GM18511 (cell line): Measurements from ENCODE around the gene METTL17.
"Not testable (repeated sequence)": the region's sequence is repeated elsewhere in the genome, so short reads cannot be mapped to it uniquely, and the experiment has no call there.

ENCODE experiments used
- ATAC-seq: cut with Tn5 transposase; IDR thresholded peaks from one replicate; pipeline ENCODE4 v1.9.1; 2021; ENCODE audit warnings: mild to moderate bottlenecking, moderate library complexity; ENCODE audit not compliant: unreplicated experiment

Gene METTL17

DNA sequence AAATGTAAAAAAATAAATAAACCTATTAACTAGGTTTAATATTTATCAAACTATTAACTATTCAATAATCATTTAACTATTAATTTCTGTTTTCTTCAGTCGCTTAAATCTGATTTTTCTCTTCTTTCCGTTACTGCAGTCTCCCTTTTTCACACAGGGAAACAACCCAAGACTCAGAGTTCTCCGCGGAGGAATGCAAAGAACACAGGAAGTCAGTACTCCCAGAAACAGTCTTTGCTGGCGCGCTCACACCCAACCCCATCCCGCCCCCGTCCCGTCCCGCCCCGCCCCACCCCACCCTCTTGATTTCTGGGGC lies 351 bp upstream of the METTL17 start:
- no peak for ATAC-seq

- no peak for ATAC-seq
These were observed 6.7 kb downstream of the METTL17 start for GRCh38 chr14:20996521-20996920.

DNA sequence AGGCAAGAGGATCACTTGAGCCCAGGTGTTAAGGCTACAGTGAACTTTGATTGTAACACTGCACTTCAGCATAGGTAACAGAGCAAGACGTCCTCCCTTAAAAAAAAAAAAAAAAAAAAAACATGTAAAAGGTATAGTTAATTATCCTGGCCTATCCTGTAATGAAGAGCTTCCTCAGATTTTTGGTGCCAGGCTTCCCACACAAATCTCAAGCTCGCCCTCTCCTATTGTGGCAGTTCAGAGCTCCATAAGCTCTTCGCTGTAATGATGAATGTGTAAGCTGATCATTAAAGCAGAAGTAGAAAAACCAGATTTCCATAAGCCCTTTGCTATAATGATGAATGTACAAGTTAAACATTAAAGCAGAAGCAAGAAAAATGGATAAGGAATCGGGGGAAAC lies 7.3 kb downstream of the METTL17 start:
- no peak for ATAC-seq

DNA sequence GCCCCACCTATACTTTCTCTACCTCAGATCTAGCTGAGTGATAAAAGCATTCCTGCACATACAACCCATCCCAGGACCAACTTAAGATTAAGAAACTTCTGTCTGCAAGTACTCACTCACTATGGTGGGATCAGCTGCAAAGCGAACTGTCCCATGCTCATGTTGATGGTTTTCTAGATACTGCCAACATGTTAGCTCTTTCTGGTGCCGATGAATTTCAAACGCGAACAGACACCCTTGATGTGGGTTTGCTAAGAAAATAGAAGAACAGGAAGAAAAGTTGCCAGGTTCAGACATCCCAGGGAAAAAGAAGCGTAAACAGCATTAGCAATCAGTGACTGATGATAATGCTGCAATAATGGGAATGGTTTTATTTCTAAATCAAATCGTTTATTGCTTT lies 7.8 kb downstream of the METTL17 start:
- ATAC-seq, result no peak

DNA sequence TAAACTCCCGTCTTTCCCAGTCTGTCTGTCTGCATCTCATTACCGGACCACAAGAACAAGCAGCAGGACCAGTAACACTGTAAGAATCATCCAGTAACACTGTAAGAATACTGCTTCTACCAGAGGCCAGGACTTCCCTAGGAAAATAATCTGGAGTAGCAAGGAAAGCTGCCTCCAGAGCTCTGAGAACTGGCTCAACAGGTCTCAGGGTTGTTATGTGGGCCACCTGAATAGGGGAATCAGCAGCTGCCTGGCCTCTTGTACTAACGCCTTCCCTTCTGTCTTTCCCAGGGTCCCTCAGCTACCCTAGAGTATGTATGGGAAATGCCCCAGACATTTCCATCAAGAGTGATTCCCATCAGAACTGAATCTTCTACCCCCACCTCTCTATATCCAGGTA lies 8.4 kb downstream of the METTL17 start:
- ATAC-seq, result no peak

- ATAC-seq, result no peak
These were observed 9.0 kb downstream of the METTL17 start, which contains the start of gene SLC39A2 for GRCh38 chr14:20998674-20999366. SLC39A2 (plus strand) TSS chr14:20999293; CDS start chr14:20999447, 154 bp downstream.

DNA sequence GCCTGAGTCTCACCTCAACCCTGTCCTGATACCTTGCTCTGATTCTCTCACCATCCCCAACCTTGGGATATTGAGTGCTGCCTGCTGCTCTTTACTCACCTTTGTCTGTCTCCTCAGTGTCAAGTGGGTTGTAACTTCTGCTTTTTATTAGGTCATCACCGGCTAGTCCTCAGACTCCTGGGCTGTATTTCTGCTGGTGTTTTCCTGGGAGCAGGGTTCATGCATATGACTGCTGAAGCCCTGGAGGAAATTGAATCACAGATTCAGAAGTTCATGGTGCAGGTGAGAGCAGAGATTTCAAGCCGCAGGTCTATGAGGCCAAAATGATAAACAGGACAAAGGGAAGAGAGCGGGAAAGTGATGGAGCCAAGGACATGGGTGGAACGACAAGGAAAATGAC lies 9.8 kb downstream of the METTL17 start:
- no peak for ATAC-seq

GRCh38 chr14:21001218-21001617 lies 11.4 kb downstream of the METTL17 start:
- ATAC-seq, result no peak

- no peak for ATAC-seq
These were observed 14.1 kb downstream of the METTL17 start for GRCh38 chr14:21003788-21004346.

GRCh38 chr14:21009721-21010120 lies 19.9 kb downstream of the METTL17 start:
- not testable (repeated sequence) for ATAC-seq

DNA sequence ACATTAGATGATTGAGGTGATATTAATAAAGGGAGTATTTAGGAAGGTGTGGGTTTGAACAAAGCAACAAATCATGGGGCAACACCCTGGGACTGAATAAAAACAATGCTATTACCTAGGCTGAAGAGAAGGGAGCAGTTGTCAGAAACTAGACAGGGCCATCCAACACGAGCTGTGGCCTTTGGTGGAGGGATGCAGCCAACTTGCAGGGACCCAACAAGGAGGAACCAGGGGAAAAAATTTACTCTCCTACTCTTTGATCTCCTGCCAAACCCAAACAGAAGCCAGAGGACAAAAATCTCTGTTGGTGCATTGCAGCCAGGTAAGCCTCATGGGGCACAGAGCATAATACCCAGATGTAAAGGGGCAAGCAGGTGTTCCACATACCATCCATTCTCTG lies 21.4 kb downstream of the METTL17 start:
- no peak for ATAC-seq

DNA sequence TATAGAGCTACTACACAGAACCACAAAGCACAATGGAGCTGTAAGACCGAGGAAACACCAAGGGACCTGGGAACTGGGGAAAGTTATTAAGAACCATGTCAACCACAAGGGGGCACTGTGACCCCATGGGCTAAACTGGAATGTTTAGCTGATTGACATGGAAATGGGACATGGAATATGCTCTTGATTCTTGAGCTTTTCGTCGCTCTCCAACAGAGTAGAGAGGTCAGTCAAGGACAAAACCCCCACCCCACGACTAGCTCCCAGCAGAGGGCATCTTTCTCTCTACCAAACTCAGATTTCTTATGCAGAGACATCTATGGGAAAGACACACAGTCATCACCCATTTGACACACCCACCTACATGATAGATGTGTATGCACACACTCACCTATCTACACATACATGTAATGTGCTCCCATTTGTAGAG lies 25.0 kb downstream of the METTL17 start:
- ATAC-seq, result no peak

GRCh38 chr14:21015312-21015711 lies 25.5 kb downstream of the METTL17 start:
- ATAC-seq, result no peak

DNA sequence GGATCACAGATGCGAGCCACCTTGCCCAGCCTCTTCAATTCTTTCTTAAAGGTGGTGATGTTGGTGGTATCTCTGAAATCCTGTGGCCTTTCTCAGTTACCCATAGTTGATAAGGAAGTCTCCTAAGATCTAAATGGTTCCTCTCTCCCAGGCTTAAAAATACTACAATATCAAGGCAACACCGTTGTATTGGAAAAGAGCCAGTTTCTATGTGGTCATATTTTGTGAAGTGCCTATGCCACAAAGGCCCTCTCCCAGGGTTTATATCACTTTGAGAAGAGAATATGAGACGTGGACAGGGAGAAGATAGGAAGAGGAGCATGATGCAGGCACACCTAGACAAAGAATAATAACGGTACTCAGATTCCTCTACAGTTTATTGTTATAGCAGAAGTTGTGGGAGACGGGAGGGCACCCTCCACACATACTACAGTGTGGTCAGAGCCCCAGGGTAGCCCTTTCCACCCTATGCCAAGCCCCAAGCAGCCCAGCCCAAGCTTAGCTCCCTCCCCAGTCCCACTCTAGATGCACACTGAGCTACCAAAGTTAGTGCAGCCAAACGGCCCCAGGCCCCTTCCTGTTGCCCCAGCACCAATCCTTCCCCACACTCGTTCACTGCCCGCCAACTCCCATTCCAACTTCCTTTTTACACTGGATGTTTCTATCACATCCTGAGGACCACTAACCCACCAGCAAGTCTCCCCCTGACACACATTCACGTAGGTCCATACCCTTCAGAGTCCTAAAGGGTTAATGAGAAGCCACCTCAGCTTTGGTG lies 26.8 kb downstream of the METTL17 start:
- no peak for ATAC-seq

GRCh38 chr14:21017528-21018245 lies 27.9 kb downstream of the METTL17 start:
- ATAC-seq, result no peak

DNA sequence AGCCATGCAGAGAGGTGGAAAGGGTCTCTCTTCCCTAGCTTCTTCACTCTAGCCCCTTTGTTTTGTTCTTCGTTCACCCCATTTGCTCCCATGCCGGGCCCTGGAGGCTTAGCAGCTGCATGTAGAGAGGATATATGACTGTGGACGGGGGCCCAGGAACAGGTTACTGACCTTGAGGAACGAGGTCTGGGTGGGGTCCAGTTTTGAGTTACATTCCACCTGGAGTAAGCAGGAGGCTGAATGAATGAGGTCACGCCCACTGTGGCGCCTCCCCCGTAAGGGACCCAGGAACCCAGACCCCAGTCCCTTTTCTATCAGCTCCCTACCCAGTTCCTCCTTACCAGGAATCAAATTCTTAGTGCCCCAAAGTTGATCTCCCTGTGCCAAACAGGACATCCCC lies 28.5 kb downstream of the METTL17 start:
- no peak for ATAC-seq

DNA sequence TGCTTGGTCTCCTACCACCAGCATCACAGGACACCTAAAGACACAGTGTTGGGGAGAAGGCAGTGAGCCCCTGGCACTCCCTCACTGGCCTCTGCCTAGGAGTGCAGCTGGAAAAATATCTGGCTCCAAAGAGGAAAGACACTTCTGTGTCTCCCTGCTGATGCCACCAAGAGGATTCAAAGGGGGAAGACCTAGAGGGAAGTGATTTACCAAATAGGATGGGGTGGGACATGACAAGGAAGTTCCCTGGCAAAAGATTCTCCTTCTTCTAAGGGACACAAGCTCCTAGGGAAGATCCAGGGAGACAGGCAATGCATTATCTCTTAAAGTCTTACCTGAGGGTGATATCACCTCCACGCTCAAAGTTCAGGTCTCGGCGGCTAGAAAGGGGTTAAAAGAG lies 29.0 kb downstream of the METTL17 start:
- no peak for ATAC-seq

DNA sequence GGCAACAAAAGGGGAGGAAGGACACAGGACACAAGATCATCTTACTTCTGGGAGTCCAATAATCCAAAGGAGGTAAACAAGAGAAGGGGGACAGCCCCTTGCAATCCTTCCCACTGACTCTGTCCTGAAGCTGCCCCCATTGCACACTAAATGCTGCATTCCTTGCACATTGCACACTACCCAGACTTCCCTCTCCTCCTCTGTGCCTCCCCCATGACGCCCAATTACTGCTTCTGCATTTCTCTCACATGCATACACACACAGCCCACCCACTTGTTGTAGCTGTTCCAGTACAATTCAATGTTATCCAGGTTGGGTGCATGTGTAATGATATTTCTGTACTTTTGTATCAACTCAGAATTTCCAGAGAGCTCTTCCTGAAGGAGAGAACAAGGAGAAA lies 29.6 kb downstream of the METTL17 start:
- ATAC-seq, result no peak

DNA sequence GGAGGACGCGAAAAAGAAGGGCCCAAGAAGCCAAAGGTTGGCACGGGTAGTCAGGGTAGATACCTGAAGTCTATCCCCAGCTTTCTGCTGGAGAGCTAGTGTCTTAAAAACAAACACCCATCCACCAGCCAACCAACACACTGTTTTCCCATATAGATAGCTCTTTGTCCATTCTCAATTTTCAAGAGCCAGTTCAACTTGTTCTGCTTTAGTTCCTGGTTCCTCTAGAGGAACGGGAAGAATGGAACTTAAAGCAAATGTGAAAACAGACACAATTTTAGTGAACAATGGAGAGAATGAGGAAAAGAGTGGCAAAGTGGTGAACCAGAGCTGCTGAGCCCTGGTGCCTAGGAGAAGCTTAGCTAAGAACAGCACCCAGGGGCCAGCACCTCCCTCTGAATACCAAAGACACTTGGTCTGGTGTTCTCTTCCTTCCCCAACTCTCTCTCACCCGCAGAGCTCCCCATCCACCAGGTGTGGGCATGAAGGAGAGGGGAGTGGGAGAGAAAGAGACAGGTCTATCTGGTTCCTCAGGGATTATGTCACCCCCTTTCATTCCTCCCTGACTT lies 31.3 kb downstream of the METTL17 start:
- no peak for ATAC-seq

DNA sequence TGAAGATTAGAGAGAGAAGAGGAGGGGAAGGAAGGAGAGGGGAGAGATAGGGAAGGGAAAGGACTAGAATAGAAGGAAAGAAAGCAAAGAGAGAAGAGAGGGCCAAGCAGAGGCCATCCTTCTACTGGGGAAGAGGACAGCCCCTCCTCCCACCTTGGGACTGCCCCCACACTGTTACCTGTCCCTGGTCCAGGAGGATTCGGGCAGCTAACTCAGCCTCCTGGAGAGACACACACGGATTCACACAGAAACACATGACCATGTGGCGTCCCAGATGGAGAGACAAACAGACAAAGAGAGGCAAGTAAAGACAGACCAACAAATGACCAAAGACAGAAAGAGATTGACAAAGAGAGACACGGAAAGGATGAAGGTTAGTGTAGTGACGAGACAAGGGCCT lies 32.9 kb downstream of the METTL17 start:
- ATAC-seq, result no peak

- ATAC-seq, result no peak
These were observed 33.4 kb downstream of the METTL17 start for GRCh38 chr14:21023174-21023573.
